RPMI7951 (cell line): ENCODE results near the gene RIN2. TPM values are rescaled to one million over a fixed set of nuclear protein-coding genes. Genes with fewer than 3 reads are reported as not detected.
"Not testable (repeated sequence)": the region's sequence is repeated elsewhere in the genome, so short reads cannot be mapped to it uniquely, and the experiment has no call there.

Experiments used
- DNase-seq: peaks from one replicate; pipeline ENCODE4 v3.0.0-alpha.2; 2012; ENCODE audit warnings: low read depth
- total RNA-seq: library from RNA; depleted of rRNA; stranded (reverse); fragments of >200 nt; shearing (Covaris generic); gene quantifications from 2 replicates; pipeline ENCODE4 v1.2.3, GENCODE V29; 2014

RIN2 gene
- total RNA-seq, 1 experiment from 2014 or later = 62.8 TPM

DNA sequence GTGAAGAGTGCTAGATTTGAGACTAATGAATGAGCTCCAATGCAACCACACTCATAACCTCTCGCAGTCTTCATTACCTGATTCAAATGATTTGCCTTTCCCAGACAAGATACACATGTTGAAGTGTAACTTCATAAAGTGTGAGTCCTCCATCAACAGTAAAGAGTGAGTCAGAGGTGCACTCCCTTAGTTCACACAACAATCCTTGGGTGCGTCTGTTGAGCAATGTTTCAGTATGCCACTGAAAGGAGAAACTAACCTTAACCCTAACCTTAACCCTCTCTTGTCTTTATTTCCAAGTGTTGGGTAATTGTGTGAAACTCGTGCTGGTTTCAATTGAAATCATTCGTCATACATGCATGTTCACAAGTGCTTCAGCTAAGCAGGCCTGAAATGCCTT lies 21.0 kb upstream of the RIN2 start:
- DNase-seq = peak; percentile 62

DNA sequence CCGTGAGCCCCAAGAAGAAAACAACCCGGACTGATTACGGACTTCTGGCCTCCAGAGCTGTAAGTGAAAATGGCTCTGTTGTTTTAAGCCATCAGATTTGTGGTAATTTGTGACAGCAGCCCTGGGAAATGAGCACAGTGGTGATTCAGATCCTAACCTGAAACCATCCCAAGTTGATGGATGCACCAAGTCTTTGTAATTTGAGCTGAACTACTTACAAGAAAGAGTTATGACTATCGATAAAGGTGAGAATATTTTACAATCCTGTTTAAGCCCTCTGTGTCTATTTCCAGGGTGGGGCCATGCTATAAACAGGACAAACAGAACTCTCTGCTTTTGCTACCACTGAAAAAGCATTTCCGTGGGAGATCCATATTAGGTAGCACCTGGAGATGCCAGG lies 19.1 kb upstream of the RIN2 start:
- peak; percentile 41 for DNase-seq

DNA sequence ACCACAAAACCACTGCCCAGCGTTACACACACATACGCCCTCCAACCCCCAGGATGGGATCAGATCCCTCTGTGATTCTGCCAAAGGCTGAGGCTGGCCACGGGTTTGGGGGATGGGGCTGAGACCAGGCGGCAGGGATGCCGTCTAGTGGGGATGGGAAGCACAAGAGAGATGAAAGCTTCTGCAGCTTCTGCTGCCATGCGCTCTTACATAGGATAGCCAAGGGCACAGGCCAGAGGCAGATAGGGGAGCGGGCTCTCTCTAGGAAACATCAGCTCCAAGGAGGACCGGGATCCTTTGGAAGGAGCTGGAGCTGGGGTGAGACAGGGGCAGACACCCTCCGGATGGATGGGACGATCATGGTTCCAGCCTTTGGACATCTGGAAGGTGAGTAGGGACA lies 18.7 kb upstream of the RIN2 start:
- no peak for DNase-seq

DNA sequence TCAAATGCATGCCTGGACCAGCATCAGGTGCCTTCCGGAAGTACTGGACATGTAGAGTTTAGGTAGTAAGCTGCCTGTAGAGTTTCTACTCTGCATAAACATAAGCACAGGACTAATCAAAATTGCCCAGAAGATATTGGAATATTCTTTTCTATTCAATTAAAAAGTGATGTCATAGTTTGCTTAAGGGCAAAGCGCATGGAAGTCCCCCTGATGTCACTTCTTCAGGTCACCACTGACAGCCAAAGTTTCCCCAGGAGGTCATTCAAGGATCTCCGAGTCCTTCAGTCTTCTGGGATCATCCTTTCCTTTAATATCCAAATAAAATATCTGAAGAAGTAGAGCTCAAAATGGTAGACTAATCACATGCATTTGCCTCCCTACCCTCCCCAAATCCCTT lies 17.5 kb upstream of the RIN2 start:
- no peak for DNase-seq

DNA sequence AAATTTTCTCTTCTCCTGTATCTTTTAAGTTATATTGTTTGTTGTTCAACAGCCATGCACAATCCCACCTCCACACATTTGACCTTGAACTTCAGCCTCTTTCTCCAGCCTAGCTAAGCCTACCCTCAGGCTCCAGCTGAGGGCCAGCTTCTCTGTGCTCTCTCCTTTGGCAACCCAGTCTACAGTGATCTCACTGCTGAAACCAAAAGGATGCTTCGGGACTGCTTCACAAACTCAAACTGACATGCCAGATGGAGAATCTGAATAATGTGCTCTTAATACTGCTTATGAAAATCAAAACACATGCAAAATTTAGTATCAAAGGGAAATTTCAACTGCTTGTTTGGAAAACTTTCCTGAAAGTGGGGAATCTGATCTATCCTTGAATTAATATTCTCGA lies 16.1 kb upstream of the RIN2 start:
- DNase-seq = no peak

DNA sequence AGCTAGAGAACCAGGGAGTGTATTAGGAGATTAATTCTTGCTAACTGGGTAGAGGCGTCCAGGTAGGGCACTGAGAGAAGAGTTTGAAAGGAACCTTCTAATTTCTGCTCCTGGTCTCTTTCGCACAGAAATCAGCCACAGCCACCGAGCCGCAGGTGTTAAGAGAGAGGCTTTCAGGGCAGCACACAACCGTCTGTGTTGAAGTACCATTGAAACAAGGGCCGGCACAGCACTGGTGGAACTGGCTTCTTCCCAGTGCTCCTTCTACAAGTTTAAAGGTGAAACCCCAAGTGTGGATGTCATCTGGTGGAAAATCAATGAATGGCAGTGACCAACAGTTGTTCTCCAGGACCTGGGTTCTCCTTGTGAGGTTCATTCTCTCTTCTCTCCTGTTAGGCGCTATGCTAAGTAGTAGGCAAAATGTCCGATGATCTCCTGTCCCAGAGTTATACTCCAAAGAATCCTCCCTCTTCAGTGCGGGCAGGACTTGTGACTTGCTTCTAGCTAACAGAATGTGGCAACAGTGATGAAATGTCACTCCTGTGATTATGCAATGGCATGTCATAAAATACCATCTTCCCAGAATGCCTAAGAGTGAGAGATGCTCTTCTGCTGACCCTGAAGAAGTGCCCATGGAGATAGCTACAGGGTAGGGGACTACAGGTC lies 15.0 kb upstream of the RIN2 start:
- DNase-seq = no peak

DNA sequence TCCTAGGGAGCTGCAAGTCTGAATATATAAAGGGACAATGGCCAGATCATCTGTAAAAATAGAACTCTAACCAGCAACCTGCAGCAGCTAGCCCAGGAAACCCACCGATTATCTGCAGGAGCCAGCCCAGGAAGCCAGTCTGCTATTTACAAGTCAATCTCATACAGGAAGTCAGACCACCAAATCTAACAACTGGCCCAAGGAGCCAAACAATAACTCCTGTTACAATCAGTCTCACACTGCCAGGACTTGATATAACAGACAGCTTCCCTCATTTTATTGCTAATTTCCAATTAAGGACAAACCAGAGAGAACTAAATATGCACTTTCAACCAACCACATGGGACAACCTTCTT lies 14.4 kb upstream of the RIN2 start:
- DNase-seq = no peak

DNA sequence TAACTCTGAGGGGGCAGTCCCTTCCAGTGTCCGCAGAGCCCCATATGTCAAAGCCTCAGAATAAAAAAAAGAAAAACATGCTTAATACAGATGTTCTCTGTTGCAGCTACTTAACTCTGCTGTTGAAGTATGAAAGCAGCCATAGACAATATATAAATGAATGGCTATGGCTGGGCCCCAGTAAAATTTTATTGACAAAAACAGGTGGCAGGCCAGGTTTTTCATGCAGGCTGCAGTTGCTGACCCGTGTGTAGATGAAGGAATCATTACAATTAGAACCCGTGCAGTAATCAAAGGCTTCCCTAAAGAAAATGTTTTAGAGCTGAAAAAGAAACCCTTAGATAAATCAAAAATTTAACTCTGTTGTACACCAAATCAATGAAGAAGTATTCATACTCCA lies 13.0 kb upstream of the RIN2 start:
- DNase-seq = no peak

DNA sequence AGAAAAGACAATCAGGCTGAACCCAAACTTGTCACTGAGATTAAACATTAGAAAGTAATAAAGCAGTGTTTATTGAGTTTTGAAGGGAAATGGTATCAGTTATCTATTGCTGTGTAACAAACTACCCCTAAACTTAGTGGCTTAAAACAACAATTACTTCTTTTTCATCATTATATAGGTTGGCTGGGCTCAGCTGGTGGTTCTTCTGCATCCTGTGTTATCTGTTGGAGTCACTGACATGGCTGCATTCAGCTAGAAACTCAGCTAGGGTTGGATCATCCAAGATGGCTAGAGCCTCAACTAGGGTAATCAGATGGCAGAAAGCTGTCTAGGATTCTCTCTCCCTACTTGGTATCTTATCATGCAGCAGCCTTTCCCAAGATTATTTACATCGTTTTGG lies 12.5 kb upstream of the RIN2 start:
- DNase-seq = no peak

DNA sequence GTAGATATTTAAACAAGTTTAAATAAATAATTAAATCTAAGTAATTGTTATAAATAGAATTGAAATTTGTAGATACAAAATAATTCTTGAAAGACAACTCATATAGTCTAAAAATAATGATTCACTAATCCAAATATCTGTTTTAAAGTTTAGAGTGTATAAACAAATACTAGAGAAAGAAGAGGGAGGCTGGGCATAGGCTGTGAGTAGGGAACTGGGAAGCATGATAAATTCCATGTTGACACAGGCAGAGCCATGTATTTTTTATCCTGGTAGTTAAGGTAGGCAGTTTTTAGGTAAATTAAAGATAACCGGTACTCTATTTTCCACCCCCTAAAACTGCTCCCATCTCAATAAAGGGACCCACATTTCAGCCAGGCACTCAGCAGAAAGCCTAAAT lies 11.7 kb upstream of the RIN2 start:
- no peak for DNase-seq

DNA sequence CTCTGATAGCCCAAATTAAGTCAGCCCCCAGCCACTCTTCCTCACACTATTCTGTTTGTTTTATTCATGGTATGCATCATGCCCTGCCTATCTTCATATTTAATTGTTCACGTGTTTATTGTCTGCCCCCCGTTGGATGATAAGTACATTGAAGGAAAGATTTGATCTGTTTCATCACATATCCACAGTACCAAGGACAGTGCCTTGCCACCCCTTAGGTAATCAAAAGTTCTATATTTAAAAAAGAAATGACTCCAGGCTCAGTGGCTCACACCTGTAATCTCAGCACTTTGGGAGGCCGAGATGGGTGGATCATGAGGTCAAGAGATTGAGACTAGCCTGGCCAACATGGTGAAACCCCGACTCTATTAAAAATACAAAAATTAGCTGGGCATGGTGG lies 10.2 kb upstream of the RIN2 start:
- no peak for DNase-seq

DNA sequence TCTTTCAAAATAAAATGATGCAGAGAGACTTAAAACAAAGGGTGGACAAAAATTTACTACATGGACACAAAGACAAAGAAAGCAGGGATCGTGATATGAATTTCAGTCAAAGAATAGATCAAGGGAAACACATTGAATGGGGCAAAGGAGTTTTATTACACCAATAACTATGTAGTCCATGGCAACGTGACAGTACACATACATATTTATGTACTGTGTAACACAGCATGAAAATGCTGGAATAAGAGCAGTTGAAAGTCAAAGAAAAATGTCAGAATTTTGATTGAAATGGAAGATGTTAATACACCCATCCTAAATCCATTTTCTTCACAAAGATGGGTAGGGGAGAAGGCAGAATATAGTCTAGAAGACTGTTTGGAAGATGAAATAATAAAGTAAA lies 9.4 kb upstream of the RIN2 start:
- no peak for DNase-seq

DNA sequence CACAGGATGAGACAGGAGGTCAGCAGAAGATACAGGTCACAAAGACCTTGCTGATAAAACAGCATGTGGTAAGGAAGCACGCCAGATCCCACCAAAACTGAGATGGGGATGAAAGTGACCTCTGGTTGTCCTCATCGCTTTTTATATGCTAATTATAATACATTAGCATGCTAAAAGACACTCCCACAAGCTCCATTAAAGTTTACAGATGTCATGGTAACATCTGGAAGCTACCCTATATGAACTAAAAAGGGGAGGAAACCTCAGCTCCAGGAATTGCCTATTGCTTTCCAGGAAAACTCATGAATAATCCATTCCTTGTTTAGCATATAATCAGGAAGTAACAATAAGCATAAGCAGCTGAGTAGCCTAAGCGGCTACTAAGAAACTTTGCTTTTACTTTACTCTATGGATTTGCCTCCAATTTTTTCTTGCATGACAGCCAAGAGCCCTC lies 8.4 kb upstream of the RIN2 start:
- DNase-seq = no peak

DNA sequence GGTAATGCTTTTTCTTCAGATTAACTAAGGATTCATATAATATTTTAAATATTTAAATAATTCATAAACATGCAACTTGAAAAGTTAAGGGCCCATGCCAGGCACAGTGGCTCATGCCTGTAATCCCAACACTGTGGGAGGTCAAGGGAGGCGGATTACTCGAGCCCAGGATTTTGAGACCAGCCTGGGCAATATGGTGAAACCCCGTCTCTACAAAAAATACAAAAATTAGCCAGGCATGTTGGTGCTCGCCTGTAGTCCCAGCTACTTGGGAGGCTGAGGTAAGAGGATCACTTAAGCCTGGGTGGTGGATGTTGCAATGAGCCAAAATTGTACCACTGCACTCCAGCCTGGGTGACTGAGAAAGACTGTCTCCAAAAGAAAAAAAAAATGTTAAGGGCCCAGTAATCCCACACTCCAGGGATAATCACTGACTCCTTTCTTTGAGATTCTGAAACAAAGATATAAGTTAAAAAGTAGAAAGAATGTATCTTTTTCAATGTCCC lies 7.9 kb upstream of the RIN2 start:
- no peak for DNase-seq

DNA sequence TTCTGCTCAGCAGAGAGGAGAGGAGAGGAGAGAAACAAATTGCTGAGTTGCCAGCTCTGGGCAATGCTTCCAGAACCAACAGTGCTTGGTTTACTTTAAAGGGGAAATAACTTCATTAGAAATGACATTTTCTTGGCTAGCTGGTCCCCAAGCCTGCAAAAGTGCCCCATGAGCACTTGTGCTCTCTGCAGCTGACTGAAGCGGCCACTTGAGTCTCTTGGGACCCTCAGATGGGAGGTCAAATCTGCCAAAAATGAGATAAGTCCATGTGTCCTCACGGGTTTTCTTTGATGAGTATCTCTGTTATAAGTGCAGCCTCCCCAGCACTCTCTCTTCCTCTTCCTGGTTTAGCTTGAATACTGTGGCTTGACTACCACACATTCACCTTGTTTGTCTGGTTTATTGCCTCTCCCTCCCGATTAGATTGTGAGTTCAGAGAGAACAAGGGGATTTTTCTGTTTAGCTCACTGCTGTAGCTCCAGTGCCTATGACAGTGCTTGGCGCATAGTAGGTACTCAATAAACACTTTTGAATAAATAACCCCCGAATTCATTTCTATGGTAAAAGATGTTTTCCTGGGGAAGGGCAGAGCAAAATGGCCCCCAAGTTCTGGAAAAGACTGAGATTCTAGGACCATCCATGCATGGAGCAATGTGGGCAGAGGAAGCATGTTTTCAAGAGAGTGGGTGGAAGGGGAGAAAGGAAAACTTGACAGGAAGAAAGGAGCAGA lies 7.0 kb upstream of the RIN2 start:
- DNase-seq = no peak

DNA sequence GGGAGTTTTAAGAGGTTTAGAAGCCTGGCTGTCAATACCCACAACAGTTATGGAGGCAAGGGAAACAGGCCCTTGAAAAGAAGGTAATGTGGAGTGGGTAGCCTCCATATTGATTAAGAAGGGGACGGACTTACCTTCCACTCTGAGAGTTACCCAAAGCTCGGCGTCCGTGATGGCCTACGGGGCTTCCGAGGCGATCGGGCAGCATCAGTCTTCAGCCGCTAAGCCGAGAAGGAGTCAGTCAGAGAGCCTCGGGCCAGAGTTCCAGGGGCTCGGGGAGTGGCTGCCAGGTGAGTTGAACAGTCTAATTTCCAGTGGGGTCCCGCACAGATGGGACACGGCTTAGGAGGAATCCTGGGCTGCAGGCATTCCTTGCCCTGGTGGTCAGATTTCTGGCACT lies 3.9 kb upstream of the RIN2 start:
- DNase-seq = not testable (repeated sequence)

DNA sequence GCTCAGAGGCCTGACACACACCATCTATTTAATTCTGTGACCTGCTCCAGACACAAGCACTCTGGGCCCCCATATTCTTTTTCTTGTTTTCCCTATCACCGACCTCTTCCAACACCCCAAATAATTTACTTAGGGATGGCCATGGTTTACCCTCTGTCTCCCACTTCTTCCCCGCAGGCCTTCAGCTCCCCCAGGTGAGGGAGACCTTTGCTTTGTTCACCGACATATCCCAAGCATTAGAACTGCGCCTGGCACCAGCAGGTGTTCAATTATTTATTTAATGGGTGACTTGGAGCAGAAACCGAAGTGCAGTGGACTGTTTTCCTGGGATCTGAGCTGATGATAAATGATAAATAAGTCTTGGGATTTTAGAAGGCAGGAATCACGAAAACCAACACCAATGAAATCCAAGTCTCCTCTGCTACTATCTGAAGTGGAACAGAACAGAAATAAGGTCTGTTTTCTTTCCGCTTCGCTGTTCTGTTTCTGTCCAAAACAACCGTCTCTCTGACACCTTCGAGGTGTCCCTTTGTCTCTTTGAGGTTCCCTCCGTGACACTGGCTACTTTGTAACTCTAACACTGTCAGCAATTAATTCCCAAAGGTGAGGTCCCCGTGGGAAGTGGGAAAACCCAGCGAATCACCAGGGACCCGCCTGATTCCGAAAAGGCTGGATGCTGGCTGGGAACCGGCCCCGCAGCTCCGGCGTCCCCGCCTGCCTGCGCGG lies 1.1 kb upstream of the RIN2 start:
- DNase-seq = no peak

DNA sequence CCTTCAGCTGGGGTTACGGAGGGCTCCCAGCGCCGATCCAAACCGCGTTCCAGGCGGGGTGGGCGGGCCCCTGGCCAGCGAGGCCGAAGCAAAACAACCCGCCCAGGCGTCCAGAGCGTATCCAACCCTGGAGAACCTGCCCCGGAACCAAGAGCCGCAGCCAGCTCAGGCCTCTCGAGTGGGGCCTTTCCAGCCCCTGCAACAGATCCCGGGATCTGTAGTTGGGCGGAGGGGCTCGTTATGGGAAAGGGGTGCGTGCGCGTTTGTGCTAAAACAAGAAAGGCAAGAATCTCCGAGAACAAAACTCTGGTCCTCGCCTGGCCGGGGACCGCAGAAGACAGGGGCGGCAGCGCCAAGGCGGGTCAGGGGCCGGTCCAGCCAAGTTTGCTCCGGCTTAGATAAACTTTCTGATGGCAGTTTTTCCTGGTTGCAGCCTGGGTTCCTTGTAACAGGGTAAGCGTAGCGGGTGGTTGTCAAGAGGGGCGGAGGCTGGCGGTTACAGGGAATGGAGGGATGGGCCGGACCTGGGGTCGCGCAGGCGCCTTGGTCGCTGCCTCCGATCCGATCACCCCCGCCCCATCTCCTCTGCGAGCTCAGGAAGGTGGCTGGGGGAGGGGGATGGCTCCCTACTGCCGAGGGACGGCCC lies 448 bp upstream of the RIN2 start:
- peak; percentile 93 for DNase-seq

DNA sequence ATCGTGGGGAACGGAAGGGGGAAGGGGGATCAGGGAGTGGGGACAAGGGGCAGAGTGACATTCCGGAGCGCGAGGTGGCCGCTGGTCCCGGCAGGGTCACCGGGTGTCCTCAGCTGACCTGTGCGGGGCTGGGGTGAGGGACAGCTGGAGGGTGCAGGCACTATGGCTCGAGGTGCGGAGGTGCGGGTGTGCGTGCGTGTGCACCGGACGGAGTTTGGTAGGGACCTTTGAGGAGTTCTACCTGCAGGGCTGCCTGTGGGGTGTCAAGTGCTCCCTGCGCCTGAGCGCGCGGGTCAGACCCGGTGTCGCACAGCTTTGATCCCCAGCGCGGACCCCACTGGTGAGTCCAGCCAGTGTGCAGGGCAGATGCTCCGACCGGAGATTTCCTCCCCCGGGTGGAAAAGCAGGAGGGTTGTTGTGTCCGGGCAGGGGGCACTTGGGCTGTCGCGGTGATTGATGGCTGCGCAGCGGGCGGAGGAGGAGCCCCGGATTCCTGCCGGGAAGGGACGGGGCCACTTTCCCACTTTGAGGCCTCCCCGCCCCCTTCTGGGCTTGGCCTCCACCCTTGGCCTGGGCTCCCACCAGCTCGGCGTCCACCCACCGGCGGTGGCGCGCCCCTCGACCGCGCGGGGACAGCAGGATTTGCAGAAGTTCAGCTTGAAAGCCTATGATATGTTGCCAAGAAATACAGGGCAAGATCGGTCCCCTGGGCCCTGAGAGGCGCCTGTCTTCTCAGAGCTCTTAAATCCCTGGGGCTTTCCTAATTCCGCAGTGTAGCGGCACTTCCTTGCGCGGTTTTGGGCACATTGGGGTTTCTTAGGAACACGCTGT lies 658 bp downstream of the RIN2 start:
- peak; percentile 84 for DNase-seq

DNA sequence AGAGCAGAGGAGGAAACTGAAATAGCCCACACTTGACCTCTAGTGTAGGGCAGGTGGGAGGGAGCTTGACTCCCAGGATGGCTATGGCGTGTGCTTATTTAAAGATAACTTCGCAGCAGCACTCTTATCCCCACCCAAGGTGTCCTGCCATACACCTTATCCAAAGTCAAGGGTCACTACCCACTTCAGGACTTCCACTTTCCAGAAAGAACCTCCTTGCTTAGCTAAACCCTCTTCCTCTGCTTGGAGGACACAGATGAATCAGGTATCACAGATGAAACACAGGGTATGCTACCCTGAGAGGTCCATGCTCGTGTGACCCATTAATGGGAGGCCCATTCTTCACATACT lies 2.3 kb downstream of the RIN2 start:
- no peak for DNase-seq

DNA sequence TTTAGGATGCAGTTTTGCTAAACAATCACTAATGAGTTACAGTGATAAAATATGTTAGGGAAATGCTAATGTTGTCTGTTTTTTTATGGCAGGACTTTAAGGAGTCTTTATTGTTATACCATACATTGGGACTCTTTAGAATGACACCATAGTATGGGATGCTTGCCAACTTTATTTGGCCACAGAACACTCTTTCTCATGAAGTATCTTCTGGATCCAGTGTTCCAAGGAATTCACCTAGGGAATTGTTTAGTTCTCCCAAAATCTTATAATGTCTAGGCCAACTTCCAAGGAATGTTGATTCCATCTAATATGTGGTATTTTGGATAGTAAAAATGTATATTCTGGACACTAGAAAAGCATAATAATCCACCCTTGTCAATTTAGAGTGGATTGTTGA lies 3.3 kb downstream of the RIN2 start:
- DNase-seq = no peak

DNA sequence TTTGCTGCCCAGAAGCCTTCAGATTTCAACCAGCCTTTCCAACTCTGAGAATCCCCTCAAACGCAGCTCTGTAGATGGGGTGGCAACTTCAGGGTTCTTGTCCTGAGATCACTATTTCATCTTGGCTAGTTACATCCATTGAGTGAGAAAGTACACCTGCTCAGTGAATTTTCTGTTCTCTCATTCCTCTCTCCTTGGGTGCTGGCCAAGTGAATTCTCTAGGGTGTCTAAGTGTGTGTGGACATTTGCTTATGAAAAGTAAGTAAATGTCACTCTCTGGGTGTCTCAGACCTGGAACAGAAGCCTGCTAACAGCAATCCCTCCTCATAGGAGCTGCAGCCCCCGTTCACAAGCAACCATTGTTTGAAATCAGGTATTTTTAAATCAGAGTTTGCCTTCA lies 3.8 kb downstream of the RIN2 start:
- no peak for DNase-seq
